NCI-H1092 treated with DMSO at 0.1 percent for 48 hours (cell line): ENCODE results near the gene KIF26B.

Experiments used
- DNase-seq: peaks from one replicate; lab custom pipeline; 2025; lab: John Stamatoyannopoulos, UW

The KIF26B gene

DNA sequence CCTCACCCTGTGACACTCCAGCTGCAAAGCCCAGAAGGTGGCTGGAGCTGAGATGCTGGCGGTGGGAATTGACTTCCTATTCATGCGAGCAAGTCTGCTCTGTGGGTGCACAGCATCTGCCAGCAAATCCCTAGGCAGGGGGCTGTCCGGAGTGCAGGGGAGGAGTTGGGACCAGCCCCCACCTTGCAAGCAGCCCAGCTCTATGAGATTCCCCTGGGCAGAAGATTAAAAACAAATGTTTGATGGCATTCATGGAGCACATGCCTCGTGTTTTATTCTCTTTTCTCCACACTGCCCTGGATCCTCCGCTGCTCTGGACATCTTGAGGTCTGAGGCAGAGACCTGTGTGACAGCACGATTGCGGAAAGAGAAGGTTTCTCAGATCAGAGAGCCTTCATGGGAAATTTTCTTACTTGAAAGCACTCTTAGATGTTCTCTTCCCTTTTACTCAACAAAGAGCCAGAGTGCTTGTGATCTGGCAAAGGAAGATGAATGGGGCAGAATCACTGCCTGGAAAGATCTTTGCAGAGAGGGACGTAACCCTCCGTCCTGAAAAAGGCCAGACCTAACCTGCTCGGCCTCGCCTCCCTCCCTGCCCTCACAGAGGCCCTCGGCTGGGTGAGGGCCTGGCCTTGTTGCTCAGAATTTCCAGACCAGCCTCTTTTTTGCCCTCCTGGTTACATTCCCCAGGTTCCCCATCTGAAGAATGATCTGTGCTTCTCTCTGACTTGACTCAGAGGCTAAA is 597.1 kb downstream of the KIF26B start:
- DNase-seq, result no peak

DNA sequence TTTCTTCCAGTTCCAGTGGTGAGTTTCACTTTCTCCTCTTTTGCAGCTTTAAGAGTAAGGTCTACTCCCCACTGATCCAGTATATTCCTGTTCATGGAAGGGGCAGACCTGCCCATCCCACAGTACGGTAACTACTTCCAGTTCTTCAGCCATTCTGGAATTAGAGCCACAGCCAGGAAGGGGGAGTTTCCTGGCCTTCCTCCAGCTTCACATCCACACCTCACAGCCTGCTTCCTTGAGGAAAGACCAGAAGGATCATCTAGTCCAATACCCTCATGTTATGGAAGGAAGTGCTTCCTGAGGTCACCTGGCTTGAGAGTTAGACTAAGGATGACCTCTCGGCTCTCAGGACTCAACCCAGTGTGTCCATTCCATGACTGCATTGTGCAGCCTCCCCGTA is 597.8 kb downstream of the KIF26B start:
- no peak for DNase-seq

DNA sequence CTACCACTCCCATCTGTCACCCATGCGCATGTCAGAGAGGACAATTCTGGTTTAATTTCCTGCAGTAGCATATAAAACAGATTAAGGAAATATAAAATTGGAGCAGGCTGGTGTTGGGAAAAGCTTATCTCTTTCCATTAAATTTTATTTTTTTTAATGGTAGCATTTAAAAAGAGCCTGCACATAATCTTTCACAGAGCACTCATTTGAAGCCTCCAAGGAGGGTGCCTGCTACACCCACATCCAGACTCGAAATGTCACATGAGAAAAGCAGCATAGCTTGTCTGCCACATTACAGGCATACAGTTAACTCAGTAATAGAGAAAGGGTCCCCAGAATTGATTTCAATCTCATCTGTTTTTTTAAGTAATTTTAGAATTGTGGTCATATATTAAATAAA is 599.0 kb downstream of the KIF26B start:
- no peak for DNase-seq

DNA sequence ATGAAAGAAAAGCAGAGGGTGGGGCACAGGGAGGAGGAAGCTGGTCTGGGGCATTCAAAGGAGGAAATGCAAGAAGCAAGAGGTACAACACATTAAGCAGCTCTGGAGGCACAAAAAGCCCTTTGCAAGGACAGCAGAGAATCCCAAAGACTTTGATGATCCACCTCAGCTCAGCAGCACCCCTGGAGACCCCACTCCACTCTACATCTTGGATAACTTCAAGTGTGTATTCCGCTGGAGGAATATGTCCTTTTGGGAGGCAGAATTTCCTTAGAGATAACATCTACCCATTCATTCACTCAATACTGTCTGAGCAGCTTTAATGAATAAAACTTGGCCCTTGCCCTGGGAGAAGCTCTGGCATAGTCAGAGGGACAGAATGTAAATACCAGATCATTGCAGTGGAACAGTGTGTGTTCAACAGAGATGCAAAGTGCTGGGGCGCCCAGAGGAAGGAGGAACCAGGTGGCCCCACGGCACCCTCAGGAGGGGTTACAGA is 599.7 kb downstream of the KIF26B start:
- no peak for DNase-seq
